Measurements from ENCODE around the gene LGMN. TPM values are rescaled to one million over a fixed set of nuclear protein-coding genes. Genes with fewer than 3 reads are reported as not detected.

Gene LGMN
- total RNA-seq, 1 experiment from 2014 or later, result 20.0 TPM

DNA sequence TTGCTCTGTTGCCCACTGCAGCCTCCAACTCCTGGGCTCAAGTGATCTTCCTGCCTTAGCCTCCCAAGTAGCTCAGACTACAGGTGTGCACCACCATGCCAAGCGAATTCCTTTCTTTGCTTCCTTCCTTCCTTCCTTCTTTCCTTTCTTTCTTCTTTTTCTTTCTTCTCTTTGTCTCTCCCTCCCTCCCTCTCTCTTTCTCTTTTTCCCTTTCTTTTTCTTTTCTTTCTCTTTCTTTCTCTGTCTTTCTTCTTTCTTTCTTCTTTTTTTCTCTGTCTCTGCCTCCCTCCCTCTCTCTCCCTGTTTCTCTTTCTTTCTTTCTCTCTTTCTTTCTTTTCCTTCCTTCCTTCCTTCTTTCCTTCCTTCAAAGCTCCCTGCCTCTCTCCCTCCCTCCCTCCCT is 52.9 kb downstream of the LGMN start:
- Mint-ChIP-seq H3K27ac (ENCODE audit: low read depth, unreplicated experiment) (no peak overlapping the region), H3K27me3 (ENCODE audit: insufficient read depth, unreplicated experiment) (peaks cover 28% of the 10 kb centered on the region), H3K9me3 (ENCODE audit: unreplicated experiment) (no peaks in the 10 kb centered on the region), H3K4me1 (ENCODE audit: insufficient read depth, unreplicated experiment) (peaks cover 10% of the 10 kb centered on the region), H3K36me3 (ENCODE audit: insufficient read depth, unreplicated experiment) (peaks cover 5% of the 10 kb centered on the region), H3K4me3 (ENCODE audit: unreplicated experiment) (no peak overlapping the region)
- ChIA-PET CTCF (interaction anchor here (0.6 to 0.7 kb wide), 2 partner anchors 108 to 230 kb away, joined by 3 read pairs; no protein-coding TSS in a partner anchor), POLR2A (no interaction called here)
- TF ChIP-seq, protein P1, sequence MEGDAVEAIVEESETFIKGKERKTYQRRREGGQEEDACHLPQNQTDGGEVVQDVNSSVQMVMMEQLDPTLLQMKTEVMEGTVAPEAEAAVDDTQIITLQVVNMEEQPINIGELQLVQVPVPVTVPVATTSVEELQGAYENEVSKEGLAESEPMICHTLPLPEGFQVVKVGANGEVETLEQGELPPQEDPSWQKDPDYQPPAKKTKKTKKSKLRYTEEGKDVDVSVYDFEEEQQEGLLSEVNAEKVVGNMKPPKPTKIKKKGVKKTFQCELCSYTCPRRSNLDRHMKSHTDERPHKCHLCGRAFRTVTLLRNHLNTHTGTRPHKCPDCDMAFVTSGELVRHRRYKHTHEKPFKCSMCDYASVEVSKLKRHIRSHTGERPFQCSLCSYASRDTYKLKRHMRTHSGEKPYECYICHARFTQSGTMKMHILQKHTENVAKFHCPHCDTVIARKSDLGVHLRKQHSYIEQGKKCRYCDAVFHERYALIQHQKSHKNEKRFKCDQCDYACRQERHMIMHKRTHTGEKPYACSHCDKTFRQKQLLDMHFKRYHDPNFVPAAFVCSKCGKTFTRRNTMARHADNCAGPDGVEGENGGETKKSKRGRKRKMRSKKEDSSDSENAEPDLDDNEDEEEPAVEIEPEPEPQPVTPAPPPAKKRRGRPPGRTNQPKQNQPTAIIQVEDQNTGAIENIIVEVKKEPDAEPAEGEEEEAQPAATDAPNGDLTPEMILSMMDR (IDR thresholded peaks at IDR 0.05; ENCODE audit: unreplicated experiment), result no peak
- BruUV-seq (replicated peaks), result no TSS peak
- intact Hi-C loops (cut with micrococcal nuclease), result no loop called here
- no peak for DNase-seq (ENCODE audit: unreplicated experiment)

DNA sequence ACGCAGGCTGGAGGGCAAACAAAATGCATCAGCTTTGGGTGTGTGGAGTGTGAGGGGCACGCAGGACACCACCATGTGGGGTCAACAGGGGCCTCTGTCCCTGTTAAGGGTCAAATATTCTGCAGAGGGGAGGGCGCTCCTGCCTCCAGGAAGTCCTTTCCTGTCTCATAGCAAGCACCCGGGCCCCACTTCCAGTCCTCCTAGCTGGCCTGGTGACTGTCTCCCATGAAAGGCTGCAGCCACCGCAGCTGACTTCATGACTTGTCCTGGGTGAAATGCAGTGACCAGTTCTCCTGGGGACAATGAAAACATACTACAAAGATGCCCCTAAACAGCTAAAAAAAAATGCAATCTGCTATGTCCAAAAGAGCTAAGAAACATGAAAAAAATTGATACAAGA is 53.6 kb downstream of the LGMN start:
- intact Hi-C loops (cut with micrococcal nuclease), result no loop called here
- Mint-ChIP-seq H3K27ac (ENCODE audit: low read depth, unreplicated experiment) (no peak overlapping the region), H3K9me3 (ENCODE audit: unreplicated experiment) (no peaks in the 10 kb centered on the region), H3K4me3 (ENCODE audit: unreplicated experiment) (no peak overlapping the region), H3K36me3 (ENCODE audit: insufficient read depth, unreplicated experiment) (peaks cover 5% of the 10 kb centered on the region), H3K4me1 (ENCODE audit: insufficient read depth, unreplicated experiment) (peaks cover 10% of the 10 kb centered on the region), H3K27me3 (ENCODE audit: insufficient read depth, unreplicated experiment) (peaks cover 28% of the 10 kb centered on the region)
- ChIA-PET CTCF (no interaction called here), POLR2A (no interaction called here)
- no peak for DNase-seq (ENCODE audit: unreplicated experiment)
- TF ChIP-seq, protein P1 (IDR thresholded peaks at IDR 0.05; ENCODE audit: unreplicated experiment), result no peak
- no TSS peak for BruUV-seq (replicated peaks)

DNA sequence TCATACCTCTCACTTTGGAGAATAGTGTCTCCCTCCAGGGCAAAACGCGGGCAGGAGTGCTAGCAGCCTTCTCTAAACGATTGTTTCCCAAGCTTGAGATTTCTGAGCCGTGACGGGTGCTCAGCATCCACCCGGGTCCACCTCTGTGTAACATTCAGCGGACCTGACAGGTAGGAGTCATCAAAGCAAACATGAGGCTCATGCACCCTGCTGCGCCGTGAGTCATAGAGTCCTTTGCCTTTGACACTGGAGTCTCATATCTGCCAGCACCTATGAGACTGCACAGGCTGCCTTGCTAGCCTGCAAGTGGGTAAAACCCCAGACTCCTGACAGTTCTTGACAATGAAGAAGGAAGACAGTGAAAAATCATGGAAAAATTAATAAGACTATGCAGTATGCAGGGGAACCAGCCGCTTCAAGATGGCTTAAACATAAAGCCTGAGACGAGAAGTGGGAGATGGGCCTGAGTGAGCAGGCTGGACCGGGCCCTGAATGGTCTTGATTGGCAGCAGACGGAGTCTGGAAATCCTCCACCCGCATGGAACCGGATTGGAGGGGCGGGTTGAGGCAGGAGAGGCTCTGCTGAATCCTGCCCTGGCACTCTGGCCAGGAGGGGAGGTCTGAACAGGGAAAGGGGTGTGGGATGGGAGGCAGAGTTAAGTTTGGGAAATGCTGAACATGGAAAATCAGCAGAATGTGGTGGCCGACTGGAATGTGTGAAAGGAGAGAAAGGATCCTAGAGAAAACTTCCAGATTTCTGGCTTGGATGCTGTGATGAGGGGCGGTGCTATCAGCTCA is 54.2 kb downstream of the LGMN start:
- DNase-seq (ENCODE audit: unreplicated experiment), result peak; percentile 50
- BruUV-seq (replicated peaks), result no TSS peak
- ChIA-PET POLR2A (no interaction called here), CTCF (no interaction called here)
- Mint-ChIP-seq H3K36me3 (ENCODE audit: insufficient read depth, unreplicated experiment) (peaks cover 5% of the 10 kb centered on the region), H3K27me3 (ENCODE audit: insufficient read depth, unreplicated experiment) (peaks cover 28% of the 10 kb centered on the region), H3K4me1 (ENCODE audit: insufficient read depth, unreplicated experiment) (peaks cover 10% of the 10 kb centered on the region), H3K4me3 (ENCODE audit: unreplicated experiment) (no peak overlapping the region), H3K27ac (ENCODE audit: low read depth, unreplicated experiment) (no peak overlapping the region), H3K9me3 (ENCODE audit: unreplicated experiment) (no peaks in the 10 kb centered on the region)
- TF ChIP-seq, protein P1 (IDR thresholded peaks at IDR 0.05; ENCODE audit: unreplicated experiment), result no peak
- intact Hi-C loops (cut with micrococcal nuclease), result no loop called here

DNA sequence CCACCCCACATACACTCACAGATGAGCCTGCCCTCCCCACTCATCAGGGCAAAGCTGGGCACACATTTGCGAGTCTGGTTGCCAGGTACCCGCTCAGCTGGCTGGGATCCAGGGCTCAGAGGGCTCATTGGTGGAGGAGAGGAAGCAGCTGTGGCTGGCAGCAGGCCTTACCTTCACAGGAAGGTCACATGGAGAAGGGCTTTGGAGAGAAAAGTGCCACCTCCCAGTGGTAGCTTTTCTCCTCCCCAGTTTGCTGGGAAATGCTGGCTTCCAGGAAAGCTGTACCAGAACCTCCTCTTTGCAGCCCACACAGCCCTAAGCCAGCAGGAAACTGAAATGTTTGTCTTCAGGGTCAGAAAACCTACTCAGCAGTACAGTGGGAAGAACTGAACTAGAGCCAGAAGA is 55.6 kb downstream of the LGMN start:
- BruUV-seq (replicated peaks), result no TSS peak
- ChIA-PET CTCF (interaction anchor here (0.6 kb wide), 2 partner anchors 13 to 20 kb away, joined by 3 read pairs; no protein-coding TSS in a partner anchor), POLR2A (interaction anchor here (1.1 kb wide), 1 partner anchor 55 kb away, joined by 3 read pairs; no protein-coding TSS in a partner anchor)
- Mint-ChIP-seq H3K36me3 (ENCODE audit: insufficient read depth, unreplicated experiment) (peaks cover 5% of the 10 kb centered on the region), H3K9me3 (ENCODE audit: unreplicated experiment) (no peaks in the 10 kb centered on the region), H3K27ac (ENCODE audit: low read depth, unreplicated experiment) (no peak overlapping the region), H3K4me3 (ENCODE audit: unreplicated experiment) (no peak overlapping the region), H3K27me3 (ENCODE audit: insufficient read depth, unreplicated experiment) (peaks cover 28% of the 10 kb centered on the region), H3K4me1 (ENCODE audit: insufficient read depth, unreplicated experiment) (peaks cover 10% of the 10 kb centered on the region)
- peak; percentile 78 for DNase-seq (ENCODE audit: unreplicated experiment)
- intact Hi-C loops (cut with micrococcal nuclease), result no loop called here
- TF ChIP-seq, protein P1 (IDR thresholded peaks at IDR 0.05; ENCODE audit: unreplicated experiment), result no peak
